Left cardiac atrium (tissue), 4 donors: ENCODE measurements around the gene IMMT. TPM values are rescaled to one million over a fixed set of nuclear protein-coding genes. Genes with fewer than 3 reads are reported as not detected.
"Not testable (repeated sequence)": the region's sequence is repeated elsewhere in the genome, so short reads cannot be mapped to it uniquely, and the experiment has no call there.

Experiments used
- ATAC-seq, 2 donors: fragments of 200-7000 bp; cut with Tn5 transposase; one replicate each; pipeline ENCODE4 v1.9.1; 2020; ENCODE audit warnings: mild to moderate bottlenecking in 2 of 2, moderate library complexity in 2 of 2
- DNase-seq: peaks from one replicate; pipeline ENCODE4 v3.0.0-alpha.2; 2020
- intact Hi-C, 2 donors: fragments of 100-400 bp; cut with DNase I; formaldehyde crosslinking; loops; one replicate each; pipeline versions ENCODE4 v1.14.1 to v1.15.1; 2022 to 2023
- long read RNA-seq: library from polyadenylated mRNA; unstranded; transcript quantifications from one replicate; pipeline ENCODE4 v2.0.0, GENCODE V29; 2021
- total RNA-seq, 2 donors: library from RNA; stranded (reverse); fragmentation: NEBNext Ultra II Directional; extraction: Animal tissue kit (Norgen Biotek cat#: 25700); gene quantifications; one replicate each; pipeline ENCODE4 v1.2.1, GENCODE V29; 2021
- donor health status: DM: no; HTN: yes; CAD: no.
- donor health status: DM: no; HTN: yes; CAD: no; lungs with severe emphysema.
- donor health status: DM: yes; HTN: yes; CAD: no.
- donor health status: Dilated cardiomyopathy.

The IMMT gene
- 100 to 1,000 TPM; 188 to 212 TPM for total RNA-seq
- long read RNA-seq, partial matches to known transcripts = 2 of 12 reads
- long read RNA-seq, other reads (novel, unspliced or antisense) = 10 of 12 reads

DNA sequence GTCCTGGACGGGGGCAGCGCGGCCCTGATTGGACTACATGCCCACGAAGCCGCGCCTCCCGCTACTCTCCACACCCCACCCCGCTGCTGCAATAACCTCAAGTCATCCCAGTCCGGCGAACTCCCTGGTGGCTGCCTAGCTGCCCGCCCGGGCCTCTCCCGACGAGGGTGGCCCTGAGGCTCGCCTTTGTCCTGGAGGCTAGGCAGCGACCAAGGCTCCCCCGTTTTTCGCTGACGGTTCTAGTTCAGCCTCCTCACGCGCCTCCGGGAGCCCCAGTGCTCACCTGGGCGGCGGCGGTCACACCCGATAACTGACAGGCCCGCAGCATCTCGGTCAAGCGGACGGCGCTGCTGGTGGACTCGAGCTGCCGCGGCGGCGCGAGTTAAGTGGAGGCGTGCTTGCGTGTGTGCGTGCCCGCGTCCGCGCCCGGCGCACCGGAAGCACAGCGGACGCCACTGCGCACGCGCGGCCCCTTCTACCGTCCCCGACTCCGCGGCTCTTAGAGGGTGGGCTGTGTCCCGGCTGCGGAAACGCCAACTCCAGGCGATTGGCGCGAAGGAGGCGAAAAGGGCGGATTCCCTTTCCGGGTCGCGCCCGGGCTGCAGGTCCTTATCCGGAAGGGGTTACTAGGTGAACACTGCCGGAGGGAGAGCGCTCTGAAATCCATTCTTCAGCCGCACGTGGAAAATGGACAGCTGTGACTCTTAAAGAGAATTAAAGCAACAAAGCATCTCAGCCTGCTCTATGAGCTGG, at the start of gene IMMT:
Gene IMMT (minus strand): TSS at position 408 of the 753 bp plus-strand sequence. CDS start 80 bp downstream, at position 328.
- DNase-seq = peak; percentile 98
- intact Hi-C loops = no loop called here

DNA sequence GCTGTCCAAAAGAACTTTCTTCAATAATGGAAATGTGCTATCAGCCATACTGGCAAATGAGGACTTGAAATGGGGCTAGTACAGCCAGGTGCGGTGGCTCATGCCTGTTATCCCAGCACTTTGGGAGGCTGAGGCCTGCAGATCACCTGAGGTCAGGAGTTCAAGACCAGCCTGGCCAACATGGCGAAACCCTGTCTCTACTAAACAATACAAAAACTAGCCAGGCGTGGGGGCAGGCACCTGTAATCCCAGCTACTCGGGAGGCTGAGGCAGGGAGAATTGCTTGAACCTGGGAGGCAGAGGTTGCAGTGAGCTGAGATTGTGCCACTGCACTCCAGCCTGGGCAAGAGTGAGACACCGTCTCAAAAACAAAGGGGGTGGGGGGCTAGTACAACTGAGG, 49.5 kb upstream of the IMMT start:
- ATAC-seq, intact Hi-C loops, DNase-seq: not testable (repeated sequence)

More for the DNA sequence above, at the start of gene IMMT:
- peak; percentile 95 to 96 for ATAC-seq

DNA sequence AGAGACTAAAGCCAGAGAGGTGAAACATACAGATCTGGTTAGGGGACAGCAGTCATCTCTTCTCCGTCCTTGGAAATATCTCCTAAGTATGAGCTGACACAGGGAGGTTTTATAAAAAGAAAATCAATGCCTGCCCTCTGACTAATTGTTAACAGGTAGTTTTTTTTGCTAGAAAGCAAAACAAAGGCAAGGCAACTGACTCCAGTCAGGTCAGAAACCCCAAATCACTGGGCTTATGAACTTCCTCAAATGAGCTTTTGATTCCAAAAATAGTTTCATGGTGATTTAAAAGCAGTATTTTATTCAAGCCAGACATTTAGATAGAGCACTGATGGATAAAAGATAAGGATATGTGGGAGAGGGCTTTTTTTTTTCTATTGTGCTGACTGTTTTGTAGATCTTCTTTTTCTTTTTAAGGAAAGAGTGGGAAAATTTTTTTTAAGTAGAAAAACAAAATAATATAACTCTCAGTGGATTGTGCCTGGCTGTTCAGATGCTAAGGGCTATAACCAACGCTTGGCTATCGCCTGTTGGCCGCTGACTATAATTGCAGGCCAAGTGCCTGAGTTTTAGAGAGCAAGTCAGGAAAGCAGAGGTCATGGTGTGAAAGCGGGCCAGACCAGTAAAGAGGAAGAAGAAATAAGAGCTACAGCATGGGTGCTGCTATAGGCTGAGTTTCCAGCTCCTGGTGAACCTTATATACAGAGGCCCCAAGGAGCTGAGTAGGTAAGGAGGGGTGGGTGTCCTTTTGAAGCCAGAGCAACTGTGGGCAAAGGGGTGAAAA, 48.9 kb upstream of the IMMT start:
- intact Hi-C loops = no loop called here
- ATAC-seq (no peak), DNase-seq (no peak)

DNA sequence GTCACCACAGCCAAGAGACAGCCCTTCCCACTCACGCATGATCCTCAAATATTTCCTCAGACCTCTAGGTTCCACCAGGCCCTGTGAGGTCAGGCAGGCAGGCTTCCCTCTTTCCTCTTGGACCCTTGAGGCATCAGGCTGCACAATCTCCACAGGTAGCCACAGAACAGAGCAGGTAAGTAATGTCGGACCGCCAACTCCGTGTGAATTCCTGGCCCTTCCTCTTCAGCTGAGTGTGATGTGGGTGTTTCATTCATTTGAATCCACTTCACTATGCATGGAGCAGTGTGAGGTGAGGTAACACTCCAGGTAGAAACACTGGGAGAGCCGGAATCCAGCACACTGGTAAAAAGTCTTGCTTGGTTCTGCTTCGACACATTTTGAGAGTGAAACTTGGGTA, 48.0 kb upstream of the IMMT start:
- intact Hi-C loops = no loop called here
- no peak for DNase-seq
- no peak for ATAC-seq

DNA sequence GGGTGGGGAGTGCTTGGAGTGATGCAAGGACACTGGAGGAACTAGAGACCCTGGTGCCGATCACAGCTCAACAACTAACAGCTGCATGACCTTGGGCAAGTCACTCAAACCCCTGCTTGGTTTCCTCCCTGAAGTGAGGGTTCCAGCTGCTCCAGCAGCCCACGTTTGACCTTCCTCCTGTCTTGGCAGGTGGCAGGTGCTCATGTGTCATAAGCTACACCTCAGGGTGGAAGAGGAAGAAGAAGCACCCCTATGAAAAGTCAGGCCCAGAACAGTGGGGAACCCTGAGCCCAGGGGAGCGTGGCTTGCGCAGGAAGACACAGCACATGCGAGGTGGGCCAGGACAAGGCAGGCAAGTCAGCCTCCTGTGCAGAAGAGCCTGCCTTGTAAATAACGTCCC, 46.3 kb upstream of the IMMT start:
- no peak for ATAC-seq
- intact Hi-C loops = no loop called here
- no peak for DNase-seq

DNA sequence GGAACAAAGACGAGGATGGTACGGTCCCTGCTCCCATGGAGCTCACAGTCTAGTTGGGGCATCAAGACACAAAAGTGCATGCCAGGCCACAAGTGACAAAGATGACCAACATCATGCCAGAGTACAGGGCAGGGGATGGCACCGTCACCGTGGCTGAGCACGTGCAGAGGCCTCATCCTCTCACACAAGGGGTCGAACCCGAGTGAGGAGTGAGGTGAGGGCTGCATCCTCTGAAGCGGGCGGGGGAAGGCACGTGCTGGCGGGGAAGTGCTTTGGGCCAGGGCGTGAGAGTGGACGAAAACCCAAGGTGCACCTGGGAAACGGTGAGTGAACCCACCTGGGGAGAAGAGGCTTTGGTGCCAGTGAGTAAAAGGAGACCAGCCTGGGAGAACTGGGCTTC, 45.0 kb upstream of the IMMT start:
- intact Hi-C loops = no loop called here
- DNase-seq (no peak), ATAC-seq (no peak)

DNA sequence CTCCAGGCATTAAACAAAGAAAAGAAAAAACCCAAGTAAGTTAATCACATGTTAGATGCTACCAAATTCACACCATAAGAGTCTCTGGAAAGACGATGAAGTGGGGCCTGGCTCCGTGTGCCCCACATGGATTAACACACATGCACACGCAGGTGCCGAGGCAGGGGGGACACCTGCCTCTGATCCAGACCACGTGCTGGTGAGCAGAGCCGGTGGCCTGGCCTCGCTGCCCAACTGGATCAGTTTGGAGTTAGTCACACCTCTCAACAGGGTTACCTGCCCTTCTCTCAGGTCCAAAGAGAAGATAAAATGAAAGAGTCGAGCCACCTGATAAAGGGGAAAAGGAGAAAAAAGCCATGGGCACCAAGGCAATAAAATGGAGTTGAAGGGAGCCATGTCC, 44.5 kb upstream of the IMMT start:
- intact Hi-C loops = no loop called here
- DNase-seq = no peak

DNA sequence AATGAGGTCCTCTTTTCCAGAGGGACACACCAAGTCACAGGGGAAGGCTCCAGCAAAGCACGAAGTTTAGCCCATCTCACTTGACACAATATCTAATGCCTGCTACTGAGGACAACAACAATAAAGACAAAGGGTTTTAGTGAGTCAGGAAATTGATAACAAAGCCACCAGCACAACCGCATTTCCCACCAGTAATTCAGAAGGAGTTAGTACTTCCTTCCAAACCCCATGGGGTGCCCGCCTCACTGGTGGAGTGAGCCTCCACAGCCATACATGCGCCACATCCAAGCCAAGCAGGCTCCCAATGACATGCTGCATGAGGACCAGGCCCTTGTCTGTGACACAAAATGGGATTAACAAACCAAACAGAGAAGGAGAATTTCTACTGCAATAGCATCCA, 44.1 kb upstream of the IMMT start:
- DNase-seq (no peak), ATAC-seq (no peak)
- intact Hi-C loops = no loop called here

More for the DNA sequence above, 44.5 kb upstream of the IMMT start:
- ATAC-seq = no peak

DNA sequence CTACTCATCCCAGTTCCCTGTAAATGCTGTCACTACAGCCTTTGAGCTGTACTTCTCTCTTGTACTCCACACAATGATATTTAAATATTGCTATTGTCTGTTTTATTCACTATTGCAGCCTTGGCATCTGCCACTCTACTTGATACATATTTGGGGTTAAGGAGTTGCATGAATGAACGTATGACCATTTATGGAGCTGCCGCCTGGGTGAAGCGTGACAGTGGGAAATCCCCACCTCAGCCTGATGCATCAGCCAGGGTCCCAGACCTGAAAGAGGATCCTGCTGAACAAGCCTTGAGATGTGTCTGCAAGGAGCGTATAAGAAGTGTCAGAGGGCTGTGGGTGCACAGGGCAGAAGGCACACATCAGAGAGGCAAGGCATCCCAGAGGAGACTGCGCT, 43.1 kb upstream of the IMMT start:
- intact Hi-C loops = no loop called here
- ATAC-seq (no peak), DNase-seq (no peak)

DNA sequence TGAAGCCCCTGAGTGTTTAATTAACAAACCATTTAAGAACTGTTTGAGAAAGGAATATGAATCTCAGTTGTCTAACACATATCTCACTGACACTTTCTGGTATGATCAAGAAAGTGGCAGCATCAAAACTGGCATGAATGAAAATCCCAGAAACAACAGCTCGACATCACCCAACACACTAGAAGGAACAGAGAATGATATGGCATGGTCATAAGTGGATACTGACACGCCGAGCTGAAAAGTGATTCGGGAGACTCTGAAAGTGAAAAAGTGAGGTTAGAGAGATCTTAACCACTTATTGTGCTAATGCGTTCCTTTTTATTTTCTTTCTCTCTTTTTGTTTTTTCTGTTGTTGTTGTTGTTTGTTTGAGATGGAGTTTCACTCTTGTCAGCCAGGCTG, 41.9 kb upstream of the IMMT start:
- ATAC-seq (no peak), DNase-seq (no peak)
- intact Hi-C loops = no loop called here

DNA sequence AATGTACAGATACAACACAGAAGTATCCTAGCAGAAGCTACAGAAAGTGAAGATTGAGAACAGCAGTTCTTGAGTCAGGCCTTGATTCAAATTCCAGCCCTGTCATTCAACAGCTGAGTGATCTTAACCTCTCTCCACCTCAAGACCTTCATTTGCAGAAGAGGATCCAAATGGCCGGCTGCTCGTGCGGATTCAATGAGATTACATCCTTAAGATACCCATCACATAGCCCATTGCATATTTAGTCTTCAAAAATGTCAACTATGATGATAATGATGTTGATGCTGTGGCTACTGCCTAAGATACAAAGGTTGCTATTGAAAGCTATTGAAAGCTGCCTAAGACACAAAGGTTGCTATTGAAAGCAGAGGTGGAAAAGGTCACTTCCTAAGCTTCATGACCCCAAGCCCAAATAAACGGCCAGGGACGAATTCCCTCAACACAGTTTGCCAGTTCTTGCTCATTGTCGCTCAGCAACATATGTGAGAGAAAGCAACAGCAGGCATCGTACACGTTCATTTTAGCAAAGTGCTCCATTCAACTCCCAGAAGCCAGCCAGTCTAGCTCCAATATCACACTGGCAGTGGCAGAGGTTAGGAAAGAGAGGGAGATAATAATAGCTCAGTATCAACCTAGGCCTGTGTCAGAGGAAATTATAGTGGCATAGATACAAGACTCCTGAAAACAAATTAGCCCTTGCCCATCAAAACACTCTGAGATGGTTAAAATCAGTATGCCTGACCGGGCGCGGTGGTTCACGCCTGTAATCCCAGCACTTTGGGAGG, 40.1 kb upstream of the IMMT start:
- ATAC-seq (peak; percentile 42 to 55), DNase-seq (no peak)
- intact Hi-C loops = no loop called here

DNA sequence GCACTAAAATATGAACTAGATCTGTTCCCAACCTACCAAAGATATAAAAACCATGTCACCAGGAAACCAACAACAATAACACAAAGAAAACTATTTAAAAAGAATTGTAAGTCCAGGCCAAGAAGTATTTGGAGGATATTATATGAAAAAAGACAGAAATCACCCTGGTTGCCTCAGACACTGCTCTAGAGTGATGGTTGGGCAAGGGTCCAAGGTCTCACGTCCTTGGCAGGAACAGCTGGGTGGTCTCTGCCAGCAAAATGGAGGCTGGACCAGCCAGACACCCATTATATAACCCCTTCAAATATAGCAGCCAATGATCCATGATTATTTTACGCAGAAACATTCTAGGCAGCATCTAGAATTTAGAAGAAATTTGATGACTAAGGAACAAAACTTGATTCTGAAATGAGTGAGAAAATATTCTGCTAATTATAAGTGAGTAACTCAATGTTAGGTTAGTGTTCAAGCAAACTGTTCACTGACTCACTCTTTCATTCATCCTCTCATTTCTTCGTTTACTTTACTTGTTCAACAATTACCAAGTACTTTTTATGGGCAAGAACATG, 39.4 kb upstream of the IMMT start:
- intact Hi-C loops = no loop called here
- peak in 1 of 2 donors; percentile 45 for ATAC-seq
- no peak for DNase-seq

DNA sequence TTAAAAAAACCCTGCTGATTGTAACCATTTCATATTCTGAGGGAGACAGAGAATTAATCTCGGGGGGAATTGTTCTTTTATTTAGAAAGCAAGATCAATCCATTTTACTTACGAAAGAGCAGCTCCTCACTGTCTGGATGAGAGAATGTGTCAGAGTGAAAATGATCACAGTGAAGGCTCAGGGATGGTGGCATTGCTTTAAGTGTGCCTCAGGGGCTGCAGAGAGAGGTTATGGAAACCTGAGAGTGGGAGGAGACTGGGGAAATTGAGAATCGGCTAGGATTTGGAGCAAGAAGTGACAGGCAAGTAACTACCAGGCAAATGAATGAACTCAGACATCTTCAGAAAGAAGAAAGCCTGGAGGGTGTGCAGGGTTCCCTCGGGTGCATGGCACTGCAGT, 38.2 kb upstream of the IMMT start:
- ATAC-seq (no peak), DNase-seq (no peak)
- intact Hi-C loops = no loop called here

DNA sequence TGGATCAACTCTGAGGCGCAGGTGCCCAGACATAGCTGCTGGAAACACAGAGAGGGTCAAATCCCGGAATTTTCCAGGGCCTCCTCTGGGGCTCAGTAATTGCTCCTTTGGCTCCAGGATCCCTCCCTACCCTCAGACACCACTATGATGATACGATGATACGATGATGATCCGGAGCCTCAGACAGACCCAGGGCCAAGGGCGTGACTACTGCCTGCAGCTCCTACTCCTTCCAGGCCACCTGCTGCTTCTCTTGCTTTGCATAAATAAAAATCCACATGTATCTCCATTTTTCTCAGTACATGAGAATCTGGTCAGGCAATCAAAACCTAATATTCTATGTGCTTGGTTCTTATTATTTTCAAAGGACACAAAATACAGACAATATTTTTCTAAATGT, 37.6 kb upstream of the IMMT start:
- ATAC-seq (no peak), DNase-seq (no peak)
- intact Hi-C loops = no loop called here

DNA sequence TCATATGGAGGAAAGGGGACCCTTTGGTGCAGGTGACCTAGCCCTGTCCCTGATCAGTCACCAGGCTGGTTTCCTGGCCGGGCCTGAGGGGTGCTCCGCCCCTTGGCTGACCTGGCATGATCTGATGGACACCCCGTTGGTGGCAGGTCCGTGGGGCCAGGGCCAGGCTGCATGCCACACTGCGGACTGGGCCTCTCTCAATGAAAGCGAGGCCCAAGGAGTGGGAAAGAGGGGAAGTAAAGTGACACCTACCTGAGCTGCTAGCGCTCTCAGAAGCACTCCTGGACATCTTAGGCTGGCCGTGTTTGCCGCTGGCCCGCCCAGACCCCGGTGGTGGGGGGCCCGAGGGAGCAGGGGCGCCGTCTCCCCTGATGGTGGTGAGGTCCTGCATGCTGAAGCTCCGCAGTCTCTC, 37.1 kb upstream of the IMMT start:
- intact Hi-C loops = no loop called here
- no peak for DNase-seq
- no peak for ATAC-seq

DNA sequence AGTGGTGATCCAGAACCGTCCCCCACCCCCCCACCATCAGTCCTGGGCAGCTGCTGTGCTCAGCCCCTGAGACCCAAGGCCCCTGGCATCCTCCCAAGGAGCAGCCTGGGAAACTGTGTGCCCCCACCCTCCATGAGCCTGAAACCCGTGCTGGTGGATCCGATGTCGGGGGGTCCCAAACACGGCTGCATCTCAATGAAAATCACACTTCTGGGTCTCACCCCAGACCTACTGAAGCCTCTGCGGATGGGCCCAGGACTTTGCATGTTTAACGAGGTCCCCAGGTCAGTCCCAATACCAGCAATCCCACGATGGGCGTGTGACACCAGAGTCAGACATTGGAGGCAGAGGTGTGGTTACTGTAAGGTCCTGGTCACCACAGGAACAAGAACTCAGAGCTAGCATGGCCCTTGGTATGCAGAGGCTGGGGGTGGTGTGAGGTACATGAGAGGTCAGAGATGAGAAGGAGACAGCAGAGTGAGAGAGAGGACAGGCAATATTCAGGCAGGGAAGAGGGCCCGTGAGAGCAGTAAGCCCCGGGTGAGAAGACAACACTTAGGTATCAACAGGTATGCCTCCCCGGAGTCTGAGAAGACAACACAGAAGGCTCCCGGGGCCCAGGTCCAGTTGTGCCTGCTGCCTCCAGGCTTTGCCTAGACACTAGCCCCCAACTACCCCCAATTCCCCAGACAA, 36.6 kb upstream of the IMMT start:
- intact Hi-C loops = no loop called here
- ATAC-seq = no peak
- DNase-seq = no peak

DNA sequence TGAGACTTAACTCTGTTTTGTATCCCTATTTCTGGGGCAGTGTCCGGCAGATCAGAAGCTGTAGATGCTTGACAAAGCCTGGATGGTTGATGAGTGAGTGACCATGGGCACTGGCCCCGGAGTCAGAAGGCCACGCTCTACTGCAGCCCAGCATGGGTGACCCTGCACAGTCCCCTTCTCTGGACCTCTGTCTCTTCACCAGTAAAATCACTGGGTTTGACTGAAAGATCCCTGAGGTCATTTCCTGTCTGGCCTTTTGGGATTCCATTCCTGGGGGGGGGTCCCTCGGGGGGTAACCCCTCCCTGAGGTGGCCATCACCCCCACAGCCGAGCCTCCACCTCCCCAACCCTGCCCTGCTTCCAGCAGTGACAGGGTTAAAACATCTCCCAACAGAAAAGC, 35.7 kb upstream of the IMMT start:
- no peak for DNase-seq
- ATAC-seq = no peak
- intact Hi-C loops = no loop called here

DNA sequence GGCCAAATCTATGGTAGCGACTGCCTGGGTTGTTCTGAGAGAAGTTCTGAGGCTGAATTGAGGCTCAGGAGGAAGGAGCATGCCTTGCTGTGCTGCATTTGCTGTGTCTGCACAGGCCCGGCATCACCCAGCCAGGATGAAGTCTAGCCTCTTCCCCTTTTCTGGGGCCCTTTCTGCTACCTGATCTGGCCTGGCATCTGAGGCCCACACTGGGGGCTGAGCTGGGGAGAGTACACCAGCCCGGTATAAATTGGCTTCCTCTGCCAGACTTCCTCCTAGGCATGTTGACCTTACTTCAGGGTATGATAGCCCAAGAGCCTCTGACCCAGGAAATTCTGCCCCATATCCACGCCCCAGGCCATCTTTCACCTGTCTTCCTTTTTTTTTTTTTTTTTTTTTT, 34.0 kb upstream of the IMMT start:
- ATAC-seq = no peak

DNA sequence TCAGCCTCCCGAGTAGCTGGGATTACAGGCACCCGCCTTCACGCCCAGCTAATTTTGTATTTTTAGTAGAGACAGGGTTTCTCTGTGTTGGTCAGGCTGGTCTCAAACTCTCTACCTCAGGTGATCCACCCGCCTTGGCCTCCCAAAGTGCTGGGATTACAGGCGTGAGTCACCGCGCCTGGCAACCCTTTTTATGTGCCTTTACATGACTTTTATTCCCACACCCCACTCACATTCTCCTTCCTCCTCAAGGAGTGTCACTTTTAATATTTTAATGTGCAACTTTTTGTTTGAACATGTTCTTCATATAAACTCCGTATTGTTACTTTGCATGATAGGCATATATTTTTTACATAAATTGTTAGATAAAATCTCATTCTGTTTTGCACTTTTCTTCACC, 33.3 kb upstream of the IMMT start:
- not testable (repeated sequence) for ATAC-seq, DNase-seq
- intact Hi-C loops = loop anchor here (10.0 kb wide), 2 partner anchors 146 to 216 kb away; partner anchors contain the start of gene KDM3A (in 1 of the 2)

More for the DNA sequence above, 34.0 kb upstream of the IMMT start:
- intact Hi-C loops = loop anchor here (10.0 kb wide), 2 partner anchors 146 to 216 kb away; partner anchors contain the start of gene KDM3A (in 1 of the 2)
- no peak for DNase-seq
